ENCODE data around the gene DLGAP1.

GRCh38 chr18:3875376-3875775, 579.7 kb downstream of the DLGAP1 start:
- no peak for TF ChIP-seq ZNF549 (tag by site-specific recombination; IDR thresholded peaks at IDR 0.05)
- TF ChIP-seq CTCF (tag by site-specific recombination; IDR thresholded peaks at IDR 0.05) = no peak
- TF ChIP-seq ZNF76 (tag by site-specific recombination; IDR thresholded peaks at IDR 0.05; ENCODE audit: borderline replicate concordance, low read depth) = no peak
- no peak for TF ChIP-seq ZNF214 (tag by site-specific recombination; IDR thresholded peaks at IDR 0.05; ENCODE audit: borderline replicate concordance)
- no peak for TF ChIP-seq ZFP41 (tag by site-specific recombination; IDR thresholded peaks at IDR 0.05; ENCODE audit: borderline replicate concordance)
- no peak for TF ChIP-seq MZF1 (tag by site-specific recombination; IDR thresholded peaks at IDR 0.05; ENCODE audit: borderline replicate concordance)
